CD8-positive, alpha-beta memory T cell (primary cell): ENCODE results near the gene SERTAD3. TPM values are rescaled to one million over a fixed set of nuclear protein-coding genes. Genes with fewer than 3 reads are reported as not detected.

ENCODE experiments used
- CTCF ChIA-PET: fragments of 350-600 bp; sonication (Branson Sonifier 250); formaldehyde crosslinking; loops from one replicate; lab custom pipeline; 2021; ENCODE audit warnings: antibody characterized with exemption; lab: Charles Lee
- POLR2A ChIA-PET: fragments of 350-600 bp; sonication (Branson Sonifier 250); formaldehyde crosslinking; loops from one replicate; lab custom pipeline; 2021; ENCODE audit warnings: antibody characterized with exemption; lab: Charles Lee
- DNase-seq, 5 donors: peaks; one replicate each; pipeline versions ENCODE4 v3.0.0 to v3.0.0-alpha.2; 2020 to 2022; ENCODE audit warnings: mixed read lengths in 1 of 5
- H3K27ac ChIP-seq: one replicate; pipeline ENCODE4 v1.7.0; 2013; ENCODE audit warnings: low read depth, mild to moderate bottlenecking, low read length, moderate library complexity
- H3K27me3 ChIP-seq: 2 replicates; pipeline ENCODE4 v1.7.0; 2013; ENCODE audit warnings: low read length, mild to moderate bottlenecking; ENCODE audit not compliant: insufficient read depth, poor library complexity, severe bottlenecking
- H3K36me3 ChIP-seq: 2 replicates; pipeline ENCODE4 v1.7.0; 2013; ENCODE audit warnings: mild to moderate bottlenecking, low read length, moderate library complexity; ENCODE audit not compliant: insufficient read depth
- H3K4me1 ChIP-seq: 2 replicates; pipeline ENCODE4 v1.7.0; 2013; ENCODE audit warnings: mild to moderate bottlenecking, low read length, moderate library complexity; ENCODE audit not compliant: insufficient read depth
- H3K4me3 ChIP-seq: 2 replicates; pipeline ENCODE4 v1.7.0; 2013; ENCODE audit warnings: mild to moderate bottlenecking, low read length
- H3K9me3 ChIP-seq: 2 replicates; pipeline ENCODE4 v1.7.0; 2013; ENCODE audit warnings: mild to moderate bottlenecking, low read length
- H3K27ac Mint-ChIP-seq, 8 donors: one replicate each; pipeline ENCODE4 v1.8.0; 2020 to 2021; ENCODE audit warnings: mixed read lengths in 8 of 8, mild to moderate bottlenecking in 6 of 8, inconsistent platforms in 3 of 8, moderate library complexity in 3 of 8
- H3K27me3 Mint-ChIP-seq, 2 donors: one replicate each; pipeline ENCODE4 v1.8.0; 2020 to 2021; ENCODE audit warnings: mixed read lengths in 2 of 2, mild to moderate bottlenecking in 1 of 2, moderate library complexity in 1 of 2
- H3K36me3 Mint-ChIP-seq, 3 donors: one replicate each; pipeline ENCODE4 v1.8.0; 2020 to 2021; ENCODE audit warnings: mixed read lengths in 3 of 3, inconsistent platforms in 1 of 3, mild to moderate bottlenecking in 1 of 3
- H3K4me1 Mint-ChIP-seq, 3 donors: one replicate each; pipeline ENCODE4 v1.8.0; 2020 to 2021; ENCODE audit warnings: mixed read lengths in 3 of 3, inconsistent platforms in 1 of 3, mild to moderate bottlenecking in 1 of 3
- H3K4me3 Mint-ChIP-seq, 7 donors: one replicate each; pipeline ENCODE4 v1.8.0; 2020 to 2021; ENCODE audit warnings: mixed read lengths in 7 of 7, mild to moderate bottlenecking in 6 of 7, moderate library complexity in 4 of 7, inconsistent platforms in 2 of 7
- H3K9me3 Mint-ChIP-seq, 5 donors: one replicate each; pipeline ENCODE4 v1.8.0; 2020 to 2022; ENCODE audit warnings: mixed read lengths in 5 of 5, mild to moderate bottlenecking in 3 of 5, moderate library complexity in 2 of 5, inconsistent platforms in 1 of 5
- polyA plus RNA-seq: library from polyadenylated mRNA; unstranded; fragments of 300-500 nt; fragmentation: Illumina TruSeq; gene quantifications from one replicate; pipeline ENCODE4 v1.2.3, GENCODE V29; 2021
- total RNA-seq, 2 experiments: library from RNA; stranded (reverse); gene quantifications; one replicate each; pipeline ENCODE4 v1.2.3, GENCODE V29; 2021

The SERTAD3 gene
- total and polyA plus RNA-seq, 3 experiments from 2014 or later = 7.0 to 9.5 (median 8.5) TPM

DNA sequence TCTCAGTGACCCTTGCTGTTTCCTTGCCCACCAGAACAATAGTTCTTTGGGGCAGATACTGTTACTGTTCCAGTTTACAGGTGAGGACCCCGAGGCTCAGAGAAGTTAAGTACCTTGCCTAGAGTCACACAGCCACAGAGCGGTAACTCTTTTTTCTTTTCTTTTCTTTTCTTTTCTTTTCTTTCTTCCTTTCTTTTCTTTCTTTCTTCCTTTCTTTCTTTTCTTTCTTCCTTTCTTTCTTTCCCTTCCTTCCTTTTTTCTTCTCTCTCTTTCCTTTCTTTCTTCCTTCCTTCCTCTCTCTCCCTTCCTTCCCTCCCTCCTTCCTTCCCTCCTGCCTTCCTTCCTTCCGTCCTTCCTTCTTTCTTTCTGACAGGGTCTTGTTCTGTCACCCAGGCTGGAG, 26.1 kb downstream of the SERTAD3 start:
- Mint-ChIP-seq H3K27ac (peak overlapping the region in 3 of 8 donors; percentile 44 to 88 (median 83)), H3K27me3 (peaks cover 0 to 1% of the 10 kb centered on the region in 2 donors), H3K9me3 (no peaks in the 10 kb centered on the region), H3K4me1 (peaks cover 20 to 27% (median 24%) of the 10 kb centered on the region in 3 donors), H3K36me3 (peaks cover 0 to 12% (median 0%) of the 10 kb centered on the region in 3 donors), H3K4me3 (no peak overlapping the region)
- no peak overlapping the region for H3K4me3 ChIP-seq
- H3K4me1 ChIP-seq = peaks cover 13% of the 10 kb centered on the region
- peak overlapping the region; percentile 70 for H3K27ac ChIP-seq
- no peaks in the 10 kb centered on the region for H3K9me3 ChIP-seq
- POLR2A ChIA-PET = no interaction called here
- DNase-seq = no peak
- H3K27me3 ChIP-seq = no peaks in the 10 kb centered on the region
- H3K36me3 ChIP-seq = no peaks in the 10 kb centered on the region
- CTCF ChIA-PET = no interaction called here

DNA sequence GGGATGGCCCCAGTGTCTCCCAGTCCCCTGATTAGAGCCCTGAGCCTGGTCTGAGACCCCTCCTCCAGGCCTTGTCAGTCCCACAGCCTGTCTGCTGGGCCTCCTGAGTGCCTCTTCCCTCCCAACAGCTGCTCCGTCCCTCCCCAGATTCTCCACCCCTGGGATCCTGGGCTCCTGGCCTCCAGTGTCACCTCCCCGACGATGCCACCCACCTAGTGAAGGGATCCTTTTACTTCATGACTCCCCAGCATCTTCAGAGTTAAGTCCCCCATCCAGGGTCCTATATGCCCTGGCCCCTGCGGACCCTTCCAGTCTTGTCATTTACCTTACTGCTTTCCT, 26.5 kb downstream of the SERTAD3 start:
- Mint-ChIP-seq H3K4me3 (peak overlapping the region in 1 of 7 donors; percentile 5), H3K4me1 (peaks cover 20 to 27% (median 24%) of the 10 kb centered on the region in 3 donors), H3K36me3 (peaks cover 0 to 8% (median 0%) of the 10 kb centered on the region in 3 donors), H3K27me3 (peaks cover 0 to 1% of the 10 kb centered on the region in 2 donors), H3K9me3 (no peaks in the 10 kb centered on the region), H3K27ac (peak overlapping the region in 4 of 8 donors; percentile 18 to 88 (median 74))
- no peak for DNase-seq
- Histone ChIP-seq H3K4me3 (no peak overlapping the region), H3K36me3 (no peaks in the 10 kb centered on the region), H3K9me3 (no peaks in the 10 kb centered on the region), H3K4me1 (peaks cover 12% of the 10 kb centered on the region), H3K27ac (peak overlapping the region; percentile 70), H3K27me3 (no peaks in the 10 kb centered on the region)
- ChIA-PET POLR2A (no interaction called here), CTCF (no interaction called here)

DNA sequence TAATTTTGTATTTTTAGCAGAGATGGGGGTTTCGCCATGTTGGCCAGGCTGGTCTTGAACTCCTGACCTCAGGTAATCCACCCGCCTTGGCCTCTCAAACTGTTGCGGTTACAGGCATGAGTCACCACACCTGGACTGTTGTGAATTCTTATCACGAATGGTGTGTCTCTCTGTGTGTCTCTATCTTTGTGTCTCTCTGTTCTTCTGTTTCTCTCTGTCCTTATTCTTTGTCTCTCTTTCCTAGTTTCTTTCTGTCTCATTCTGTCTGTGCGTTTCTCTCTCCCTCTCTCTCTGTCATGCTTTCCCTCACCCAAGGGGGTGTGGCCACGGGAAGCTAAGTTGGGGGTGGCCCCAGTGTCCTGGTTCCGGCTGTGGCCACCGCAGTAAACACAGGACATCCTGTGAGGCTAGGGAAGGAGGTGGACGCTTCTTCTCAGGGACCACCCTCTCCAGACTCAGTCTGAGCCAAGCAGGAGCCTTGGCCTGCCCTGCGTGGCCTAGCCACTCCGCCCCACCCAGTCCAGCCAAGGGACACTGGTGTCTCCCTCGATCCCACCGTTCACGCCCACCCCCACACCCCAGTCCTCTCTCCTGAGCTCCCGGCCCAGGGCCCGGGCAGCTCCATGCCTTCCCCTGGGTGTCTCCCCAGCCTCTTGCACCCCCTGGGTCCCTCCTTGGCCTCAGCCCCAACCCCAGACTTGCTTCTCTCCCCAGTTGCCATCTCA, 27.1 kb downstream of the SERTAD3 start:
- POLR2A ChIA-PET = no interaction called here
- H3K27ac ChIP-seq = peak overlapping the region; percentile 70

DNA sequence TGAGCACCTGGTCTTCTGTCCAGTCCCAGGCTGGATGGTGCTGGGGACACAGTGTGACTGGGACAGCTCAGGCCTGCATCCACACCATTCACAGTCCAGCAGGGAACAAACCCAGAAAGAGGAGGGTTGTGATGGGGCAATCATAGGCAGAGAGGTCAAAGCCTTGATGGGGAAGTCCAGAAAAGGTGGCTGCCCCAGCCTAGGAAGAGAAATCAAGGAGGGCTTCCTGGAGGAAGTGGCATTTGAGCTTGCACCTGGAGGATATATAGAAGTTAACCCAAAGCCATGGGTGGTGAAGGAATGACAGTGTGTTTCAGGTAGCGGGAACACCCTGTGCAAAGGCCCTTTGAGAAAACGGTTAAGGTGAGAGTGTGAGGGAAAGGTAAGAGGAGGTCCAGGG, 28.4 kb downstream of the SERTAD3 start:
- H3K27ac Mint-ChIP-seq = peak overlapping the region in 3 of 8 donors; percentile 29 to 72 (median 60)
- H3K4me3 Mint-ChIP-seq = peak overlapping the region in 1 of 7 donors; percentile 56
- H3K4me1 Mint-ChIP-seq = peaks cover 11 to 16% (median 13%) of the 10 kb centered on the region in 3 donors
- no peaks in the 10 kb centered on the region for H3K36me3 Mint-ChIP-seq
- CTCF ChIA-PET = interaction anchor here (1.0 kb wide), 2 partner anchors 10 to 28 kb away, joined by 3 to 4 read pairs; partner anchors contain the start of gene SERTAD1
- H3K27me3 Mint-ChIP-seq = peaks cover 0 to 3% of the 10 kb centered on the region in 2 donors
- H3K4me3 ChIP-seq = no peak overlapping the region
- H3K9me3 Mint-ChIP-seq = no peaks in the 10 kb centered on the region
- POLR2A ChIA-PET = no interaction called here
- no peak overlapping the region for H3K27ac ChIP-seq
- H3K4me1 ChIP-seq = no peaks in the 10 kb centered on the region
- DNase-seq = no peak
- no peaks in the 10 kb centered on the region for H3K27me3 ChIP-seq
- no peaks in the 10 kb centered on the region for H3K36me3 ChIP-seq
- H3K9me3 ChIP-seq = no peaks in the 10 kb centered on the region

More for the DNA sequence above, 27.1 kb downstream of the SERTAD3 start:
- Mint-ChIP-seq H3K4me3 (peak overlapping the region in 4 of 7 donors; percentile 2 to 58 (median 27)), H3K9me3 (no peaks in the 10 kb centered on the region), H3K27ac (peak overlapping the region in 3 of 8 donors; percentile 64 to 88 (median 83)), H3K36me3 (peaks cover 0 to 4% (median 0%) of the 10 kb centered on the region in 3 donors), H3K4me1 (peaks cover 16 to 22% (median 19%) of the 10 kb centered on the region in 3 donors), H3K27me3 (peaks cover 0 to 3% of the 10 kb centered on the region in 2 donors)
- CTCF ChIA-PET = interaction anchor here (1.0 kb wide), 1 partner anchor 26 kb away, joined by 3 read pairs; no protein-coding TSS in a partner anchor
- H3K4me3 ChIP-seq = no peak overlapping the region
- no peaks in the 10 kb centered on the region for H3K9me3 ChIP-seq
- DNase-seq = peak in 1 of 5 donors; percentile 24
- no peaks in the 10 kb centered on the region for H3K27me3 ChIP-seq
- peaks cover 8% of the 10 kb centered on the region for H3K4me1 ChIP-seq
- no peaks in the 10 kb centered on the region for H3K36me3 ChIP-seq

DNA sequence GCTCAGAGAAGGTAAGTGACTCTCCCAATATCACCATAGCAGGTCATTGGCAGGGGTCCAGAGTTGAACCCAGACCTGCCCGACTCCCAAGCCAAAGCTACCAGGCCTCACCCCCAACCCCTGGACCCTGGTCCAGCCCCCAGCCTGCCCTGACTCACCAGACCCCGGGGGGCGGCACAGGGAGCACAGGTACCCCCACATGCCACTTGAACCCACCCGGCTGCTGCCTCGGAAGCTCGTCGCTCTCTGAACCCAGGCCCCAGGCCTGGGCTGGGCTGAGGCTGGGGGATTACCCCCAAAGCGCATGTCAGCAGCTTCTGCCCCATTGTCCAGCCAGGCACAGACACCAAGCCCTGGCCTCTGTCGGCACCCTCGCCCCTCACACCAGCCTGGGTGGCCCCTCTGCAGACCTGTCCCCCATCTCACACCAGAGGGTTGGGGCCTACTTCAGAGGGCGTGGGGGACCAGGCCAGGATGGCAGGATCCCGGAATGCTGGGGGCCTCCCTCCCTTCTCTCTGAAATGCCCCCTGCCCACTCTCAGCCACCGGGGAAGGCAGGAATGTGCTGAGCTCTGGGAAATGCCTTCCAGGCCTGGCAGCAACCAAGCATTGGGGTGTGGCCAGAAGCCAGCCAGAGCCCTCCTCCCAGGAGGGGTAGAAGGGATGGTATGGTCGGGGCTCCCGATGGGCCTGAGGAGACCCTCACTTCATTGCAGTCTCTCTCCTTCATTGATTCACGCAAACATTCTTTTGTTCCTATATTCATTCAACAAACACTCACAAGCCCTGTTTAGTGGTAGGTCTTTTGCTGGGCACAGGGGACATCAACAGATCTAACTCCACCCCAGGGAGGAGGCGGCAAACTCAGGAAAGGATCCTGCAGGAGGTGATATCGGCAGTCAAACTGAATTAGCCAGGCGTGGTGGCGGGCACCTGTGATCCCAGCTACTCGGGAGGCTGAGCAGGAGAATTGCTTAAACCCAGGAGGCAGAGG, 29.3 kb downstream of the SERTAD3 start:
- Histone ChIP-seq H3K9me3 (no peaks in the 10 kb centered on the region), H3K4me1 (no peaks in the 10 kb centered on the region), H3K4me3 (no peak overlapping the region), H3K27ac (no peak overlapping the region), H3K36me3 (no peaks in the 10 kb centered on the region), H3K27me3 (no peaks in the 10 kb centered on the region)
- ChIA-PET CTCF (interaction anchor here (1.0 kb wide), 1 partner anchor 11 kb away, joined by 4 read pairs; the partner anchor contains the start of gene SERTAD1), POLR2A (interaction anchor here (0.9 kb wide), 1 partner anchor 27 kb away, joined by 3 read pairs; no protein-coding TSS in a partner anchor)
- no peaks in the 10 kb centered on the region for H3K9me3 Mint-ChIP-seq
- no peak overlapping the region for H3K4me3 Mint-ChIP-seq
- peaks cover 9 to 12% (median 10%) of the 10 kb centered on the region in 3 donors for H3K4me1 Mint-ChIP-seq
- H3K36me3 Mint-ChIP-seq = no peaks in the 10 kb centered on the region
- DNase-seq = no peak
- peak overlapping the region in 2 of 8 donors; percentile 72 to 82 for H3K27ac Mint-ChIP-seq
- H3K27me3 Mint-ChIP-seq = peaks cover 0 to 3% of the 10 kb centered on the region in 2 donors

DNA sequence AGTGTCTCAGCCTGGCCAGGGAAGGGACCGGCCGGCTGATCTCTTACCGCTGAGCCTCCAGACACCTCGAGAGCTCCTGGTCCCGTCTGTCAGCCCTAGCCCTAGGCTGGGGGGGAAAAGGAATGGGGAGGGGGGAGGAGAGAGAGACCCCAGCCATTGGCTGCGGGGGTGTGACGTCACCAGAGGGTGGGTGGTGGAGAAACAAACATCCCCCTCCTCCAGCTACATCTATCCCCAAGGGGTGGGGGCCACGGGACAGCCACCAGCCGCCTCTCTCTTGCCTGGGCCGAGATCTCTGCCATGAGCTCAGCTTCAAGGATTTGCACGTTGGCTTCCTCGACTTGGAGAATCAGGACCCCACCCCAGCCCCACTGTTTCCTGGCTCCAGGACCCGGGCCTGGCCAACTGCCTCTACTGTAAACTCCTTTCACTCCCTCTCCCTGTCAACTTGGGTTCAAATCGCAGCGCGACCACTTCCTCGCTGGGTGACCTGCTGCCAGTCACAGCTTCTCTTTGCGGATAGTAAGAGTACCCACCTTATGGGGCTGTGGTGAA, 30.8 kb downstream of the SERTAD3 start, which contains the start of gene PRX:
Gene PRX, minus strand, starts transcription at position 88 of the 555 bp plus-strand sequence. CDS start 5,446 bp downstream, outside the sequence.
- ChIA-PET POLR2A (no interaction called here), CTCF (interaction anchor here (1.2 to 1.3 kb wide), 2 partner anchors 11 to 52 kb away, joined by 3 read pairs; partner anchors contain the start of gene BLVRB)
- H3K9me3 ChIP-seq = no peaks in the 10 kb centered on the region
- Mint-ChIP-seq H3K4me1 (peaks cover 8 to 10% (median 9%) of the 10 kb centered on the region in 3 donors), H3K4me3 (peak within 1 kb of the TSS in 2 of 7 donors; percentile 47 to 48), H3K27ac (peak within 1 kb of the TSS in 1 of 8 donors; percentile 29), H3K27me3 (peaks cover 0 to 3% of the 10 kb centered on the region in 2 donors), H3K36me3 (no peaks in the 10 kb centered on the region), H3K9me3 (no peaks in the 10 kb centered on the region)
- no peaks in the 10 kb centered on the region for H3K4me1 ChIP-seq
- H3K36me3 ChIP-seq = no peaks in the 10 kb centered on the region
- no peak within 1 kb of the TSS for H3K4me3 ChIP-seq
- H3K27ac ChIP-seq = no peak within 1 kb of the TSS
- DNase-seq = no peak
- no peaks in the 10 kb centered on the region for H3K27me3 ChIP-seq

DNA sequence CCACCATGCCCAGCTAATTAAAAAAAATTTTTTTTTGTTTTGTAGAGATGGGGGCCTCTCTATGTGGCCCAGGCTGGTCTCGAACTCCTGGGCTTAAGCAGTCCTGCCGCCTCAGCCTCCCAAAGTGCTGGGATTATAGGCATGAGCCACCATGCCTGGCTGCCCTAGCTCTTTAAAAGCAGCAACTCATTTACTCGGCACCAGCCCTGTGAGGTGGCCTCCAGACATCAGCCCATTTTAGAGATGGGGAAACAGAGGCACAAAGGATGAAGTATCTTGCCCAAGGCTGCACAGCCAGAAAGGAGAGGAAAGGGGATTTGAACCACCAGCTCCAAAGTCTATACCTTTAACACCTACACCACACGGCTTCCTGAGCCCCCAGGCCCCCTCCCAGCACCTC, 31.3 kb downstream of the SERTAD3 start:
- DNase-seq = no peak
- Histone ChIP-seq H3K4me3 (no peak overlapping the region), H3K27ac (no peak overlapping the region), H3K36me3 (no peaks in the 10 kb centered on the region), H3K4me1 (no peaks in the 10 kb centered on the region), H3K27me3 (no peaks in the 10 kb centered on the region), H3K9me3 (no peaks in the 10 kb centered on the region)
- no peak overlapping the region for H3K27ac Mint-ChIP-seq
- no peaks in the 10 kb centered on the region for H3K36me3 Mint-ChIP-seq
- no peak overlapping the region for H3K4me3 Mint-ChIP-seq
- ChIA-PET CTCF (interaction anchor here (1.0 to 1.3 kb wide), 4 partner anchors 8 to 53 kb away, joined by 3 to 5 read pairs (median 3); partner anchors contain the start of gene BLVRB), POLR2A (interaction anchor here (0.5 kb wide), 1 partner anchor 412 kb away, joined by 4 read pairs; no protein-coding TSS in a partner anchor)
- peaks cover 0 to 2% of the 10 kb centered on the region in 2 donors for H3K27me3 Mint-ChIP-seq
- no peaks in the 10 kb centered on the region for H3K9me3 Mint-ChIP-seq
- peaks cover 7 to 11% (median 9%) of the 10 kb centered on the region in 3 donors for H3K4me1 Mint-ChIP-seq
